ENCODE measurements around the gene SLMAP.

DNA sequence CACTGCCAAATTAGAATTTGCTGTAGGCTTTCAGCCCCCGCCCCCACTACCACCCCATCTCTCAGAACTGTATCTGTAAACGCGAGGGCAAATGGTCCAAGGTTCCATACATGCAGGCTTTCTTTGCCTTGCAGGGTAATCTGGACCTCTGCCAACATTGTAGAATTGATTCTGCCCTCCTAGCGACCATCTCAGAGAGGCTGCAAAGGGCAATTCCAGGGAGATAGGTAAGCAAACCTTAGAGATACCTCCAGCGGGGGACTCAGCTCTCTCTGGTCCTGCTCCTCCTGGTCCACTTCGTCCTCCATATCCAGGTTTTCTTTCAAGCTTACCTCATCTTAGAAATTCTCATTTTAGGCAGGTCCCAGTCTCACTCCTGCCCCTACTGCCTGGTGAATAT lies 64.4 kb downstream of the SLMAP start:
- TF ChIP-seq, protein P1, sequence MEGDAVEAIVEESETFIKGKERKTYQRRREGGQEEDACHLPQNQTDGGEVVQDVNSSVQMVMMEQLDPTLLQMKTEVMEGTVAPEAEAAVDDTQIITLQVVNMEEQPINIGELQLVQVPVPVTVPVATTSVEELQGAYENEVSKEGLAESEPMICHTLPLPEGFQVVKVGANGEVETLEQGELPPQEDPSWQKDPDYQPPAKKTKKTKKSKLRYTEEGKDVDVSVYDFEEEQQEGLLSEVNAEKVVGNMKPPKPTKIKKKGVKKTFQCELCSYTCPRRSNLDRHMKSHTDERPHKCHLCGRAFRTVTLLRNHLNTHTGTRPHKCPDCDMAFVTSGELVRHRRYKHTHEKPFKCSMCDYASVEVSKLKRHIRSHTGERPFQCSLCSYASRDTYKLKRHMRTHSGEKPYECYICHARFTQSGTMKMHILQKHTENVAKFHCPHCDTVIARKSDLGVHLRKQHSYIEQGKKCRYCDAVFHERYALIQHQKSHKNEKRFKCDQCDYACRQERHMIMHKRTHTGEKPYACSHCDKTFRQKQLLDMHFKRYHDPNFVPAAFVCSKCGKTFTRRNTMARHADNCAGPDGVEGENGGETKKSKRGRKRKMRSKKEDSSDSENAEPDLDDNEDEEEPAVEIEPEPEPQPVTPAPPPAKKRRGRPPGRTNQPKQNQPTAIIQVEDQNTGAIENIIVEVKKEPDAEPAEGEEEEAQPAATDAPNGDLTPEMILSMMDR (IDR thresholded peaks at IDR 0.05 in 4 of 5, conservative IDR thresholded peaks at IDR 0.05 in 1 of 5), result no peak
- no peak for TF ChIP-seq POLR2A (IDR thresholded peaks at IDR 0.05)
